CD14-positive monocyte (primary cell): Measurements from ENCODE around the gene SLC35F3. TPM values are rescaled to one million over a fixed set of nuclear protein-coding genes. Genes with fewer than 3 reads are reported as not detected.

ENCODE experiments used
- DNase-seq, 3 donors: peaks; one replicate each; pipeline ENCODE4 v3.0.0-alpha.2; 2011 to 2022
- H2AFZ ChIP-seq: 2 replicates; pipeline ENCODE4 v1.6.0; 2012; ENCODE audit warnings: mild to moderate bottlenecking, low read depth, low read length, inconsistent platforms; ENCODE audit not compliant: insufficient read depth, poor library complexity, severe bottlenecking
- H3K27ac ChIP-seq, 2 donors: 1 replicate in 1 of 2; 2 replicates in 1 of 2; pipeline ENCODE4 v1.5.1; 2012 to 2013; ENCODE audit warnings: low read length in 2 of 2, control low read depth in 1 of 2, inconsistent platforms in 1 of 2, low read depth in 1 of 2, mild to moderate bottlenecking in 1 of 2
- H3K27me3 ChIP-seq, 2 donors: one replicate each; pipeline versions ENCODE4 v1.6.0 to v1.6.1; 2011 to 2013; ENCODE audit warnings: low read length in 2 of 2; ENCODE audit not compliant: control insufficient read depth in 2 of 2, insufficient read depth in 2 of 2
- H3K36me3 ChIP-seq, 2 donors: replicated peaks in 1 of 2; 1 replicate in 1 of 2; 2 replicates in 1 of 2; pipeline versions ENCODE4 v1.5.1 to v1.6.1; 2012 to 2013; ENCODE audit warnings: low read length in 2 of 2, control low read depth in 1 of 2, inconsistent platforms in 1 of 2, mild to moderate bottlenecking in 1 of 2; ENCODE audit not compliant: insufficient read depth in 2 of 2, control insufficient read depth in 1 of 2
- H3K4me1 ChIP-seq, 2 donors: 1 replicate in 1 of 2; 2 replicates in 1 of 2; pipeline versions ENCODE4 v1.5.1 to v1.6.1; 2012 to 2013; ENCODE audit warnings: low read length in 2 of 2, control low read depth in 1 of 2, inconsistent platforms in 1 of 2, mild to moderate bottlenecking in 1 of 2, moderate library complexity in 1 of 2; ENCODE audit not compliant: insufficient read depth in 2 of 2, control insufficient read depth in 1 of 2
- H3K4me2 ChIP-seq: replicated peaks from 2 replicates; pipeline ENCODE3; 2012; ENCODE audit warnings: low read length, moderate library complexity, mild to moderate bottlenecking; ENCODE audit not compliant: poor library complexity, severe bottlenecking; ENCODE audit errors: extremely low read depth
- H3K4me3 ChIP-seq, 3 experiments: fragments of 200-600 bp in 1 of 3; sonication (generic) in 1 of 3; replicated peaks in 1 of 3; 1 replicate in 2 of 3; 2 replicates in 1 of 3; pipeline ENCODE4 v1.5.1; 2011 to 2013; ENCODE audit warnings: low read length in 3 of 3, mild to moderate bottlenecking in 3 of 3, control low read depth in 2 of 3, low read depth in 2 of 3, inconsistent platforms in 1 of 3, moderate library complexity in 1 of 3
- H3K79me2 ChIP-seq: 2 replicates; pipeline ENCODE4 v1.6.0; 2012; ENCODE audit warnings: mild to moderate bottlenecking, control low read depth, inconsistent platforms, low read length, moderate library complexity; ENCODE audit not compliant: insufficient read depth
- H3K9ac ChIP-seq: 2 replicates; pipeline ENCODE4 v1.6.0; 2017; ENCODE audit warnings: low read length, mild to moderate bottlenecking; ENCODE audit not compliant: insufficient read depth, poor library complexity, severe bottlenecking
- H3K9me3 ChIP-seq, 2 donors: replicated peaks in 1 of 2; 1 replicate in 1 of 2; 2 replicates in 1 of 2; pipeline versions ENCODE4 v1.5.1 to v1.6.1; 2012 to 2013; ENCODE audit warnings: low read length in 2 of 2, control low read depth in 1 of 2; ENCODE audit not compliant: control insufficient read depth in 1 of 2, insufficient read depth in 1 of 2
- H4K20me1 ChIP-seq: 2 replicates; pipeline ENCODE4 v1.6.0; 2012; ENCODE audit warnings: mild to moderate bottlenecking, low read length, control low read depth, moderate library complexity; ENCODE audit not compliant: insufficient read depth
- H3K27ac Mint-ChIP-seq, 7 donors: one replicate each; pipeline ENCODE4 v1.8.0; 2020; ENCODE audit warnings: mild to moderate bottlenecking in 7 of 7, mixed read lengths in 7 of 7, moderate library complexity in 6 of 7, inconsistent platforms in 2 of 7
- H3K27me3 Mint-ChIP-seq, 3 donors: one replicate each; pipeline ENCODE4 v1.8.0; 2021 to 2022; ENCODE audit warnings: low read depth in 3 of 3, mild to moderate bottlenecking in 3 of 3, mixed read lengths in 3 of 3, moderate library complexity in 3 of 3, inconsistent platforms in 1 of 3
- H3K36me3 Mint-ChIP-seq, 2 donors: one replicate each; pipeline ENCODE4 v1.8.0; 2020; ENCODE audit warnings: mixed read lengths in 2 of 2, inconsistent platforms in 1 of 2, mild to moderate bottlenecking in 1 of 2
- H3K4me1 Mint-ChIP-seq: one replicate; pipeline ENCODE4 v1.8.0; 2020; ENCODE audit warnings: mild to moderate bottlenecking, mixed read lengths
- H3K4me3 Mint-ChIP-seq, 2 donors: one replicate each; pipeline ENCODE4 v1.8.0; 2020; ENCODE audit warnings: mild to moderate bottlenecking in 2 of 2, mixed read lengths in 2 of 2, moderate library complexity in 1 of 2
- H3K9me3 Mint-ChIP-seq, 7 donors: one replicate each; pipeline ENCODE4 v1.8.0; 2020 to 2022; ENCODE audit warnings: mixed read lengths in 7 of 7, mild to moderate bottlenecking in 6 of 7, moderate library complexity in 6 of 7, inconsistent platforms in 2 of 7
- CTCF ChIP-seq: fragments of 200-600 bp; IDR thresholded peaks from one replicate; pipeline ENCODE4 v1.8.0; 2022; ENCODE audit warnings: antibody characterized with exemption, mild to moderate bottlenecking
- WGBS: methylation state at CpG from one replicate; pipeline ENCODE4 v1.1.5; 2013; ENCODE audit warnings: missing lambda C conversion rate; ENCODE audit not compliant: insufficient coverage; 5-methylcytosine and 5-hydroxymethylcytosine counted together
- intact Hi-C, 2 donors: fragments of 100-400 bp; cut with micrococcal nuclease; formaldehyde crosslinking; loops; one replicate each; pipeline versions ENCODE4 v1.15.0 to v1.15.1; 2023
- polyA plus RNA-seq, 3 donors: library from polyadenylated mRNA; depleted of rRNA in 1 of 3; unstranded in 2 of 3; stranded (reverse) in 1 of 3; fragments of 300-500 nt in 2 of 3; fragments of >200 nt in 1 of 3; fragmentation: Illumina TruSeq in 2 of 3; gene quantifications; 1 replicate in 2 of 3; 2 replicates in 1 of 3; pipeline ENCODE4 v1.2.3, GENCODE V29; 2012 to 2021

Gene SLC35F3
- polyA plus RNA-seq, 3 donors = 0.17 to 0.78 TPM; not detected in 1

DNA sequence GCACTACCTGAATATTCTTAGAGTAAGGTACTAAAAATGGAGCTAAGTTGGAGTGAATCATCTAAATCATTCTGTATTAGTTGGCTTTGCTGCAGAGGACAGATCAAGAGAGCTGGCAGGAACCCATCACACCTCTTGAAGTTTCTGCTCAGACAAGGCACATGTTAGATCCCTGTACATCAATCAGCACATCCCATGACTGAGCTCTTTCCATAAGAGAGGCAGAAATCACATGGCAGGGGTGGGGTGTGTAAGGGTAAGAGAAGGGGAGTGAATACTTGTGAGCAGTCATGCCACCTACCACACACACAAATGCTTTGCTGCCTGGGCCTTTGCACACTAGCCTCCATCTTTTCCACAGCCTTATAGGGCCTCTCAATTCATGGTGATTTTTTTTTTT is 214.4 kb downstream of the SLC35F3 start:
- no peaks in the 10 kb centered on the region for H4K20me1 ChIP-seq
- no peak for DNase-seq
- Mint-ChIP-seq H3K27ac (no peak overlapping the region), H3K9me3 (peaks cover 0 to 2% (median 0%) of the 10 kb centered on the region in 7 donors), H3K36me3 (no peaks in the 10 kb centered on the region), H3K4me3 (no peak overlapping the region), H3K4me1 (peaks cover 6% of the 10 kb centered on the region), H3K27me3 (peaks cover 3 to 20% (median 8%) of the 10 kb centered on the region in 3 donors)
- no peaks in the 10 kb centered on the region for H3K9me3 ChIP-seq
- no peak overlapping the region for H3K4me2 ChIP-seq
- peaks cover 0 to 2% of the 10 kb centered on the region in 2 donors for H3K27me3 ChIP-seq
- intact Hi-C loops = loop anchor here in 1 of 2 donors (10.0 kb wide), 1 partner anchor 186 kb away; no protein-coding TSS in a partner anchor
- H2AFZ ChIP-seq = no peak overlapping the region
- H3K36me3 ChIP-seq = no peaks in the 10 kb centered on the region
- TF ChIP-seq CTCF = no peak
- H3K79me2 ChIP-seq = no peaks in the 10 kb centered on the region
- H3K4me1 ChIP-seq = no peaks in the 10 kb centered on the region
- no peak overlapping the region for H3K27ac ChIP-seq
- H3K9ac ChIP-seq = no peak overlapping the region
- no peak overlapping the region for H3K4me3 ChIP-seq

DNA sequence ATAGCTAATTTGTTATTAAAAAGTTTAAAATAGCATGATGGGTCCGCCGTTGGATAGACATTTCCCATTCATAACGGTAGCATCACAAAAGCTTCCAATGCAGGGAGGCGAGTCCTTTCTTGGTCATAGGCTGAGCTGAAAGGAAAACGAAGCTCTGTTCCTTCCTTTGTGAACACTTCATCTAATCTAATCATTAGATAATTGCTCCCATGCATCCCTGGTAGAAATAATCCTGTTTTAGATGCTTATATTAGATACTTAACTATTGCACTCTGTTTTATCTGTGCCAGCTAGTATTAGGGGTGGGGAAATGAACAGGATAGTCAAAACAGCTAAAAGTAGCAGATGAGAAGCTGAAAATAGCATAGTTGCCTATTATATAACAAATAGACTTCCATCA is 215.0 kb downstream of the SLC35F3 start:
- no peaks in the 10 kb centered on the region for H3K79me2 ChIP-seq
- Mint-ChIP-seq H3K4me3 (no peak overlapping the region), H3K4me1 (peaks cover 6% of the 10 kb centered on the region), H3K36me3 (no peaks in the 10 kb centered on the region), H3K27ac (no peak overlapping the region), H3K9me3 (peaks cover 0 to 2% (median 0%) of the 10 kb centered on the region in 7 donors), H3K27me3 (peaks cover 5 to 17% (median 8%) of the 10 kb centered on the region in 3 donors)
- H3K27ac ChIP-seq = no peak overlapping the region
- no peaks in the 10 kb centered on the region for H4K20me1 ChIP-seq
- H3K4me2 ChIP-seq = no peak overlapping the region
- H2AFZ ChIP-seq = no peak overlapping the region
- DNase-seq = no peak
- no peak overlapping the region for H3K9ac ChIP-seq
- TF ChIP-seq CTCF = no peak
- no peaks in the 10 kb centered on the region for H3K9me3 ChIP-seq
- intact Hi-C loops = loop anchor here in 1 of 2 donors (10.0 kb wide), 1 partner anchor 185 kb away; no protein-coding TSS in a partner anchor
- WGBS = 90% methylated on average over 2 of the region's 5 CpGs
- no peak overlapping the region for H3K4me3 ChIP-seq
- H3K36me3 ChIP-seq = no peaks in the 10 kb centered on the region
- H3K4me1 ChIP-seq = no peaks in the 10 kb centered on the region
- peaks cover 0 to 2% of the 10 kb centered on the region in 2 donors for H3K27me3 ChIP-seq
